SK-N-SH treated with all-trans-retinoic acid at 6 μM for 48 hours (cell line): Measurements from ENCODE around the gene ONECUT3.

Experiments
- ATAC-seq: fragments of 200-7000 bp; cut with Tn5 transposase; 3 replicates; pipeline ENCODE4 v1.9.1; 2020; ENCODE audit warnings: mild to moderate bottlenecking, moderate library complexity
- ARNTL ChIP-seq: fragments of 450-650 bp; formaldehyde crosslinking; IDR thresholded peaks from 2 replicates; pipeline ENCODE4 v1.5.0; 2020; ENCODE audit warnings: low read depth, mild to moderate bottlenecking, moderate library complexity, borderline replicate concordance
- BACH2 ChIP-seq: fragments of 250-450 bp; sonication (Bioruptor Pico); IDR thresholded peaks from 2 replicates; pipeline ENCODE4 v1.9.0; 2021; ENCODE audit warnings: mild to moderate bottlenecking, borderline replicate concordance
- CSDC2 ChIP-seq: fragments of 250-450 bp; sonication (Bioruptor Pico); IDR thresholded peaks from 2 replicates; pipeline ENCODE4 v1.5.0; 2020; ENCODE audit warnings: mild to moderate bottlenecking, moderate library complexity
- ESRRG ChIP-seq: fragments of 250-450 bp; sonication (Bioruptor Pico); IDR thresholded peaks from 2 replicates; pipeline ENCODE4 v1.6.1; 2021; ENCODE audit warnings: mild to moderate bottlenecking
- GLIS3 ChIP-seq: fragments of 250-450 bp; sonication (Bioruptor Pico); IDR thresholded peaks from 2 replicates; pipeline ENCODE4 v1.5.0; 2020; ENCODE audit warnings: mild to moderate bottlenecking, moderate library complexity
- ISL1 ChIP-seq: fragments of 250-450 bp; sonication (Bioruptor Pico); IDR thresholded peaks from 2 replicates; pipeline ENCODE4 v2.1.2; 2022; ENCODE audit warnings: mild to moderate bottlenecking, moderate library complexity
- OSR1 ChIP-seq: fragments of 250-450 bp; sonication (Bioruptor Pico); IDR thresholded peaks from 2 replicates; pipeline ENCODE4 v1.8.0; 2022; ENCODE audit warnings: moderate library complexity, mild to moderate bottlenecking, inconsistent platforms
- PPARA ChIP-seq: fragments of 250-450 bp; sonication (Bioruptor Pico); IDR thresholded peaks from 2 replicates; pipeline ENCODE4 v1.5.0; 2020; ENCODE audit warnings: mild to moderate bottlenecking, borderline replicate concordance
- SNAI2 ChIP-seq: fragments of 250-450 bp; sonication (Bioruptor Pico); IDR thresholded peaks from 2 replicates; pipeline ENCODE4 v1.5.0; 2020; ENCODE audit warnings: mild to moderate bottlenecking, moderate library complexity
- TCF4 ChIP-seq: fragments of 250-450 bp; sonication (Bioruptor Pico); IDR thresholded peaks from 2 replicates; pipeline ENCODE4 v1.8.0; 2021; ENCODE audit warnings: mild to moderate bottlenecking, moderate library complexity, borderline replicate concordance
- TOX ChIP-seq: fragments of 250-450 bp; sonication (Bioruptor Pico); IDR thresholded peaks from 2 replicates; pipeline ENCODE4 v1.8.0; 2021; ENCODE audit warnings: mild to moderate bottlenecking, moderate library complexity, borderline replicate concordance
- ZFP30 ChIP-seq: fragments of 450-650 bp; formaldehyde crosslinking; IDR thresholded peaks from 2 replicates; pipeline ENCODE4 v1.5.0; 2022; ENCODE audit warnings: mild to moderate bottlenecking, moderate library complexity
- ZNF565 ChIP-seq: fragments of 450-650 bp; formaldehyde crosslinking; conservative IDR thresholded peaks from 2 replicates; pipeline ENCODE4 v1.5.0; 2020; ENCODE audit warnings: low read depth, mild to moderate bottlenecking, moderate library complexity
- ZNF70 ChIP-seq: fragments of 450-650 bp; formaldehyde crosslinking; IDR thresholded peaks from 2 replicates; pipeline ENCODE4 v1.5.0; 2020; ENCODE audit warnings: mild to moderate bottlenecking, moderate library complexity
- ZNF8 ChIP-seq: fragments of 450-650 bp; formaldehyde crosslinking; IDR thresholded peaks from 2 replicates; pipeline ENCODE4 v1.5.0; 2020; ENCODE audit warnings: mild to moderate bottlenecking, moderate library complexity
- TF ChIP-seq, protein P1 (sequence below): fragments of 250-450 bp; sonication (Bioruptor Pico); IDR thresholded peaks from 2 replicates; pipeline ENCODE4 v1.8.0; 2020; ENCODE audit warnings: mild to moderate bottlenecking, moderate library complexity, borderline replicate concordance
- TF ChIP-seq, protein P2 (sequence below): fragments of 250-450 bp; sonication (Bioruptor Pico); IDR thresholded peaks from 2 replicates; pipeline ENCODE4 v1.5.1; 2021; ENCODE audit warnings: mild to moderate bottlenecking, moderate library complexity
- TF ChIP-seq, protein P3 (sequence below): fragments of 250-450 bp; sonication (Bioruptor Pico); IDR thresholded peaks from 2 replicates; pipeline ENCODE4 v1.5.0; 2020; ENCODE audit warnings: mild to moderate bottlenecking, moderate library complexity
- TF ChIP-seq, protein P4 (sequence below): fragments of 250-450 bp; sonication (Bioruptor Pico); IDR thresholded peaks from 2 replicates; pipeline ENCODE4 v1.5.1; 2020; ENCODE audit warnings: low read depth, mild to moderate bottlenecking, moderate library complexity
- TF ChIP-seq, protein P5 (sequence below): fragments of 250-450 bp; sonication (Bioruptor Pico); IDR thresholded peaks from 2 replicates; pipeline ENCODE4 v1.8.0; 2021; ENCODE audit warnings: low read depth, mild to moderate bottlenecking, moderate library complexity, borderline replicate concordance

ONECUT3 gene

DNA sequence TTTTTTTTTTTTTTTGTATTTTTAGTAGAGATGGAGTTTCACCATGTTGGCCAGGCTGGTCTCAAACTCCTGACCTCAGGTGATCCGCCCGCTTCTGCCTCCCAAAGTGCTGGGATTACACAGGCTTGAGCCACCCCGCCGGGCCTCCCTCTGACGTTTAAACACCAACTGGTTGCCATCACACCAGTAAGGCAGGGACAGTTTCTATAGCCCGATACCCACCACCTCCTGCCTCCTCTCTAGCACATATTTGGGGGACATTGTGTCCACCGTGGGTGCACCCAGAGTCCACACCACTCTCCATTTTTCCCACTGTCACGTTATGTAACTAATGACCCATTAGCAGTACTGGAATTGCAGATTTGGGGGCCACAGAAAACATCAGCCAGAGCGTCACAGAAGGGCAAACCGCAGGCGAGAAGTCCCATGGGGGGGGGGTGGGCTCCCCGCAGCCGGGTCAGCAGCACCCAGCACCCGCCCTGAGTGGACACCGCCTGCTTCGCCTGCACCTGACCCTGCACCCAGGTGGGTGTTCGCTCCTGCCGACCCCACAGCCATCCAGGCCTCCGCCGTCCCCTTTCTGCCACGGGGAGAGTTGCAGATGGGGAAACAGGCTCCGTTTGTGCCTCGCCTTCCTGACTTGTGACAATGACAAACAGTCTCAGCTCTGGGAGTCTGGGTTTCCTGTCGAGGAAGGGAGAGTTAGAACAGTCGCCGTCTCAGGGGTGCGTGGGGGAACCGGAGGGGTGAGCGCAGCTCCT, 3.6 kb downstream of the ONECUT3 start (continued):
- TF ChIP-seq, protein P1, sequence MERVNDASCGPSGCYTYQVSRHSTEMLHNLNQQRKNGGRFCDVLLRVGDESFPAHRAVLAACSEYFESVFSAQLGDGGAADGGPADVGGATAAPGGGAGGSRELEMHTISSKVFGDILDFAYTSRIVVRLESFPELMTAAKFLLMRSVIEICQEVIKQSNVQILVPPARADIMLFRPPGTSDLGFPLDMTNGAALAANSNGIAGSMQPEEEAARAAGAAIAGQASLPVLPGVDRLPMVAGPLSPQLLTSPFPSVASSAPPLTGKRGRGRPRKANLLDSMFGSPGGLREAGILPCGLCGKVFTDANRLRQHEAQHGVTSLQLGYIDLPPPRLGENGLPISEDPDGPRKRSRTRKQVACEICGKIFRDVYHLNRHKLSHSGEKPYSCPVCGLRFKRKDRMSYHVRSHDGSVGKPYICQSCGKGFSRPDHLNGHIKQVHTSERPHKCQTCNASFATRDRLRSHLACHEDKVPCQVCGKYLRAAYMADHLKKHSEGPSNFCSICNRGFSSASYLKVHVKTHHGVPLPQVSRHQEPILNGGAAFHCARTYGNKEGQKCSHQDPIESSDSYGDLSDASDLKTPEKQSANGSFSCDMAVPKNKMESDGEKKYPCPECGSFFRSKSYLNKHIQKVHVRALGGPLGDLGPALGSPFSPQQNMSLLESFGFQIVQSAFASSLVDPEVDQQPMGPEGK (CRISPR knock-in tag): no peak
- TF ChIP-seq ZFP30 (CRISPR knock-in tag): no peak

DNA sequence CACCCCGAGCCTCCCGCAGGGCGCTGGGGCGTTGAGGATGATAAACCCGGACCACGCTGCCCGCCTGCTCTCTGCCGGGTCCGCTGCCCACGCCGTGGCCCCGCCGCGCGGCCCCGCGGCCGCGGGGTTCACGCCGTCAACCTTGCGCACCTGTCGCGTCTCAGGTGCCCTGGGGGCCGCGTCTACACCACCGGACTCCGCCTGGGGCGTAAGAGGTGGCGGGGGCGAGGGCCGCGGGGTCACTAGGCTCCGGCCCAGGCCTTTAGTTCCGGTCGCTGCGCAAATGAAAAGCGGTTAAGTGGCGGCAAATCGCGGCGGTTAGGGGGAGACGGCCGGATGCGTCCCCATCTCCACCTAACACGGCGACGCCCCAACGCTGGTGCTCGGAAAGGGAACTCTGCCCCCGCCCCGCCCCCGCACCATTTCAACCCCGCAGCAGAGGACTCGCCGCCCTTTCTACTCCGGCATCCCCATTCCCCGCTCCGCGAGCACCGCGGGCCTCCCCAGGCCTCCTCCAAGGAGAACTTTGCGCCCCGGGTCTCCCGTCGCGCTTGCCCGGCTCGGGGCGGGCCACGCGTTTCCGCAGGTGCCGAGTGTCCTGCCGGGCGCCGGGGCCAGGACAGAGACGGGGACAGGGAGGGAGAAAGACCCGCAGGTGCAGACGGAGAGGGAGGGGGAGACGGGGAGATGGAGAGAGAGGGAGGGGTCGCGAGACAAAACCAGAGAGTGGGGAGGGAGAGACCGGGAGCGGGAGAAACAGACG, 4.3 kb downstream of the ONECUT3 start:
- TF ChIP-seq, protein P2, sequence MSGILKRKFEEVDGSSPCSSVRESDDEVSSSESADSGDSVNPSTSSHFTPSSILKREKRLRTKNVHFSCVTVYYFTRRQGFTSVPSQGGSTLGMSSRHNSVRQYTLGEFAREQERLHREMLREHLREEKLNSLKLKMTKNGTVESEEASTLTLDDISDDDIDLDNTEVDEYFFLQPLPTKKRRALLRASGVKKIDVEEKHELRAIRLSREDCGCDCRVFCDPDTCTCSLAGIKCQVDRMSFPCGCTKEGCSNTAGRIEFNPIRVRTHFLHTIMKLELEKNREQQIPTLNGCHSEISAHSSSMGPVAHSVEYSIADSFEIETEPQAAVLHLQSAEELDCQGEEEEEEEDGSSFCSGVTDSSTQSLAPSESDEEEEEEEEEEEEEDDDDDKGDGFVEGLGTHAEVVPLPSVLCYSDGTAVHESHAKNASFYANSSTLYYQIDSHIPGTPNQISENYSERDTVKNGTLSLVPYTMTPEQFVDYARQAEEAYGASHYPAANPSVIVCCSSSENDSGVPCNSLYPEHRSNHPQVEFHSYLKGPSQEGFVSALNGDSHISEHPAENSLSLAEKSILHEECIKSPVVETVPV (CRISPR knock-in tag): no peak
- TF ChIP-seq ZFP30 (CRISPR knock-in tag): no peak
- no peak for TF ChIP-seq PPARA (CRISPR knock-in tag)
- no peak for TF ChIP-seq SNAI2 (CRISPR knock-in tag)
- TF ChIP-seq, protein P3, sequence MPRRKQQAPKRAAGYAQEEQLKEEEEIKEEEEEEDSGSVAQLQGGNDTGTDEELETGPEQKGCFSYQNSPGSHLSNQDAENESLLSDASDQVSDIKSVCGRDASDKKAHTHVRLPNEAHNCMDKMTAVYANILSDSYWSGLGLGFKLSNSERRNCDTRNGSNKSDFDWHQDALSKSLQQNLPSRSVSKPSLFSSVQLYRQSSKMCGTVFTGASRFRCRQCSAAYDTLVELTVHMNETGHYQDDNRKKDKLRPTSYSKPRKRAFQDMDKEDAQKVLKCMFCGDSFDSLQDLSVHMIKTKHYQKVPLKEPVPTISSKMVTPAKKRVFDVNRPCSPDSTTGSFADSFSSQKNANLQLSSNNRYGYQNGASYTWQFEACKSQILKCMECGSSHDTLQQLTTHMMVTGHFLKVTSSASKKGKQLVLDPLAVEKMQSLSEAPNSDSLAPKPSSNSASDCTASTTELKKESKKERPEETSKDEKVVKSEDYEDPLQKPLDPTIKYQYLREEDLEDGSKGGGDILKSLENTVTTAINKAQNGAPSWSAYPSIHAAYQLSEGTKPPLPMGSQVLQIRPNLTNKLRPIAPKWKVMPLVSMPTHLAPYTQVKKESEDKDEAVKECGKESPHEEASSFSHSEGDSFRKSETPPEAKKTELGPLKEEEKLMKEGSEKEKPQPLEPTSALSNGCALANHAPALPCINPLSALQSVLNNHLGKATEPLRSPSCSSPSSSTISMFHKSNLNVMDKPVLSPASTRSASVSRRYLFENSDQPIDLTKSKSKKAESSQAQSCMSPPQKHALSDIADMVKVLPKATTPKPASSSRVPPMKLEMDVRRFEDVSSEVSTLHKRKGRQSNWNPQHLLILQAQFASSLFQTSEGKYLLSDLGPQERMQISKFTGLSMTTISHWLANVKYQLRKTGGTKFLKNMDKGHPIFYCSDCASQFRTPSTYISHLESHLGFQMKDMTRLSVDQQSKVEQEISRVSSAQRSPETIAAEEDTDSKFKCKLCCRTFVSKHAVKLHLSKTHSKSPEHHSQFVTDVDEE (CRISPR knock-in tag): no peak
- TF ChIP-seq, protein P1 (CRISPR knock-in tag): no peak
- no peak for TF ChIP-seq GLIS3 (CRISPR knock-in tag)
- TF ChIP-seq ZNF70 (CRISPR knock-in tag): no peak
- no peak for TF ChIP-seq ZNF8 (CRISPR knock-in tag)
- no peak for TF ChIP-seq ISL1
- no peak for TF ChIP-seq ARNTL (CRISPR knock-in tag)
- no peak for TF ChIP-seq ESRRG (CRISPR knock-in tag)
- TF ChIP-seq ZNF565 (CRISPR knock-in tag): no peak
- no peak for TF ChIP-seq BACH2 (CRISPR knock-in tag)
- TF ChIP-seq, protein P4, sequence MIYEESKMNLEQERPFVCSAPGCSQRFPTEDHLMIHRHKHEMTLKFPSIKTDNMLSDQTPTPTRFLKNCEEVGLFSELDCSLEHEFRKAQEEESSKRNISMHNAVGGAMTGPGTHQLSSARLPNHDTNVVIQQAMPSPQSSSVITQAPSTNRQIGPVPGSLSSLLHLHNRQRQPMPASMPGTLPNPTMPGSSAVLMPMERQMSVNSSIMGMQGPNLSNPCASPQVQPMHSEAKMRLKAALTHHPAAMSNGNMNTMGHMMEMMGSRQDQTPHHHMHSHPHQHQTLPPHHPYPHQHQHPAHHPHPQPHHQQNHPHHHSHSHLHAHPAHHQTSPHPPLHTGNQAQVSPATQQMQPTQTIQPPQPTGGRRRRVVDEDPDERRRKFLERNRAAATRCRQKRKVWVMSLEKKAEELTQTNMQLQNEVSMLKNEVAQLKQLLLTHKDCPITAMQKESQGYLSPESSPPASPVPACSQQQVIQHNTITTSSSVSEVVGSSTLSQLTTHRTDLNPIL: no peak
- TF ChIP-seq CSDC2 (CRISPR knock-in tag): no peak
- no peak for TF ChIP-seq TCF4 (CRISPR knock-in tag)
- TF ChIP-seq, protein P5, sequence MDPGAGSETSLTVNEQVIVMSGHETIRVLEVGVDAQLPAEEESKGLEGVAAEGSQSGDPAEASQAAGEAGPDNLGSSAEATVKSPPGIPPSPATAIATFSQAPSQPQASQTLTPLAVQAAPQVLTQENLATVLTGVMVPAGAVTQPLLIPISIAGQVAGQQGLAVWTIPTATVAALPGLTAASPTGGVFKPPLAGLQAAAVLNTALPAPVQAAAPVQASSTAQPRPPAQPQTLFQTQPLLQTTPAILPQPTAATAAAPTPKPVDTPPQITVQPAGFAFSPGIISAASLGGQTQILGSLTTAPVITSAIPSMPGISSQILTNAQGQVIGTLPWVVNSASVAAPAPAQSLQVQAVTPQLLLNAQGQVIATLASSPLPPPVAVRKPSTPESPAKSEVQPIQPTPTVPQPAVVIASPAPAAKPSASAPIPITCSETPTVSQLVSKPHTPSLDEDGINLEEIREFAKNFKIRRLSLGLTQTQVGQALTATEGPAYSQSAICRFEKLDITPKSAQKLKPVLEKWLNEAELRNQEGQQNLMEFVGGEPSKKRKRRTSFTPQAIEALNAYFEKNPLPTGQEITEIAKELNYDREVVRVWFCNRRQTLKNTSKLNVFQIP (CRISPR knock-in tag): no peak
- no peak for TF ChIP-seq TOX (CRISPR knock-in tag)
- no peak for TF ChIP-seq OSR1 (CRISPR knock-in tag)
- ATAC-seq: no peak
